Fibroblast of the aortic adventitia (primary cell): ENCODE results near the gene CCSAP. TPM values are rescaled to one million over a fixed set of nuclear protein-coding genes. Genes with fewer than 3 reads are reported as not detected.

Source experiments
- DNase-seq: peaks from one replicate; pipeline ENCODE4 v3.0.0-alpha.2; 2010; ENCODE audit warnings: low read depth
- H3K4me3 ChIP-seq: 2 replicates; pipeline ENCODE4 v1.5.1; 2011; ENCODE audit warnings: low read depth, mild to moderate bottlenecking, control low read depth, low read length, moderate library complexity
- CTCF ChIP-seq: IDR thresholded peaks from 2 replicates; pipeline ENCODE4 v1.5.1; 2011; ENCODE audit warnings: mild to moderate bottlenecking, low read length, control low read depth, inconsistent platforms; ENCODE audit not compliant: insufficient read depth
- total RNA-seq: library from RNA; depleted of rRNA; stranded (reverse); fragments of >200 nt; gene quantifications from 2 replicates; pipeline ENCODE4 v1.2.3, GENCODE V29; 2012; ENCODE audit warnings: low replicate concordance

Gene CCSAP
- total RNA-seq, 1 donor: 5.3 TPM

- DNase-seq: no peak
- no peak for TF ChIP-seq CTCF
- H3K4me3 ChIP-seq: no peak overlapping the region
Observed at GRCh38 chr1:229352975-229353374, 10.1 kb upstream of the CCSAP start.

GRCh38 chr1:229349463-229350385 is 6.9 kb upstream of the CCSAP start:
- no peak for TF ChIP-seq CTCF
- DNase-seq: no peak
- H3K4me3 ChIP-seq: no peak overlapping the region

- TF ChIP-seq CTCF: no peak
- H3K4me3 ChIP-seq: no peak overlapping the region
- no peak for DNase-seq
Observed at GRCh38 chr1:229347528-229347927, 4.7 kb upstream of the CCSAP start.

- H3K4me3 ChIP-seq: no peak overlapping the region
- DNase-seq: peak; percentile 27
- TF ChIP-seq CTCF: no peak
Observed at GRCh38 chr1:229344937-229345684, 2.3 kb upstream of the CCSAP start.

GRCh38 chr1:229344139-229344538 is 1.3 kb upstream of the CCSAP start:
- TF ChIP-seq CTCF: no peak
- no peak for DNase-seq
- H3K4me3 ChIP-seq: no peak overlapping the region

- peak overlapping the region; percentile 84 for H3K4me3 ChIP-seq
- TF ChIP-seq CTCF: no peak
- peak; percentile 50 for DNase-seq
Observed at GRCh38 chr1:229341774-229342655, 832 bp downstream of the CCSAP start.
